ENCODE measurements around the gene KIN. TPM values are rescaled to one million over a fixed set of nuclear protein-coding genes. Genes with fewer than 3 reads are reported as not detected.

KIN gene
- total RNA-seq, 1 donor from 2014 or later = 23.6 TPM

DNA sequence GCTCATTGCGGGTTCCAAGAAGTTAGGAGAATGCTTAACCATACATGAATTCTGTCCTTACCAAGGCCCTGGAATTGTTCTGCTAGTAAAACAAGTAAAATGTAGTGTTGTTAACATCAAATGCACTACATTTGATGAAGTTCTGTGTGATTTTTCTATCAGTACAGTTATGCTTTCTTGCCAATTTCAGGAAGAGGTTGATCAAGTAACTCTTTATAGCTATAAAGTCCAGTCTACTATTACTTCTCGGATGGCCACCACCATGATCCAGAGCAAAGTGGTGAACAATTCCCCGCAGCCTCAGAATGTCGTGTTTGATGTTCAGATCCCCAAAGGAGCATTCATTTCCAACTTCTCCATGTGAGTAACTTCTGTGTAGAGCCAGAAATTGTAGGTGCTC lies 79.0 kb downstream of the KIN start:
- no peak overlapping the region for H3K4me3 ChIP-seq
- H3K27me3 ChIP-seq = no peaks in the 10 kb centered on the region
- H3K27ac Mint-ChIP-seq = no peak overlapping the region
- H3K36me3 ChIP-seq = no peaks in the 10 kb centered on the region
- H3K9me3 Mint-ChIP-seq = peaks cover 3% of the 10 kb centered on the region
- H3K4me1 Mint-ChIP-seq = no peaks in the 10 kb centered on the region
- H3F3A ChIP-seq (ENCODE audit: low read depth) = no peaks in the 10 kb centered on the region
- no peak overlapping the region for H3K4me2 ChIP-seq
- H3K36me3 Mint-ChIP-seq = no peaks in the 10 kb centered on the region
- no peaks in the 10 kb centered on the region for H3K27me3 Mint-ChIP-seq (ENCODE audit: insufficient read depth, low read depth)
- no peak overlapping the region for H3K9ac ChIP-seq
- H3K4me1 ChIP-seq = no peaks in the 10 kb centered on the region
- no peaks in the 10 kb centered on the region for H3K79me2 ChIP-seq (ENCODE audit: low read depth)
- no peak for TF ChIP-seq EZH2 (IDR thresholded peaks at IDR 0.05)
- no peak for TF ChIP-seq EZH2phosphoT487 (IDR thresholded peaks at IDR 0.05)
- TF ChIP-seq CTCF (IDR thresholded peaks at IDR 0.05) = no peak
- H3K27ac ChIP-seq = no peak overlapping the region
- no peaks in the 10 kb centered on the region for H3K9me3 ChIP-seq (ENCODE audit: low read depth)
- H2AFZ ChIP-seq (replicated peaks) = no peak overlapping the region
- no peak for DNase-seq (ENCODE audit: low spot score)
- H4K20me1 ChIP-seq (ENCODE audit: low read depth) = no peaks in the 10 kb centered on the region
- no peak overlapping the region for H3K4me3 Mint-ChIP-seq

GRCh38 chr10:7707858-7708622 lies 79.8 kb downstream of the KIN start:
- Mint-ChIP-seq H3K36me3 (no peaks in the 10 kb centered on the region), H3K4me3 (no peak overlapping the region), H3K27me3 (ENCODE audit: insufficient read depth, low read depth) (no peaks in the 10 kb centered on the region), H3K27ac (no peak overlapping the region), H3K4me1 (no peaks in the 10 kb centered on the region), H3K9me3 (peaks cover 3% of the 10 kb centered on the region)
- no peaks in the 10 kb centered on the region for H4K20me1 ChIP-seq (ENCODE audit: low read depth)
- H2AFZ ChIP-seq (replicated peaks) = no peak overlapping the region
- H3K27ac ChIP-seq = no peak overlapping the region
- H3K9ac ChIP-seq = no peak overlapping the region
- H3K9me3 ChIP-seq (ENCODE audit: low read depth) = no peaks in the 10 kb centered on the region
- no peaks in the 10 kb centered on the region for H3F3A ChIP-seq (ENCODE audit: low read depth)
- H3K4me1 ChIP-seq = no peaks in the 10 kb centered on the region
- no peak overlapping the region for H3K4me3 ChIP-seq
- no peaks in the 10 kb centered on the region for H3K36me3 ChIP-seq
- no peaks in the 10 kb centered on the region for H3K27me3 ChIP-seq
- no peak overlapping the region for H3K4me2 ChIP-seq
- H3K79me2 ChIP-seq (ENCODE audit: low read depth) = no peaks in the 10 kb centered on the region
- TF ChIP-seq CTCF (IDR thresholded peaks at IDR 0.05) (no peak), EZH2phosphoT487 (IDR thresholded peaks at IDR 0.05) (no peak), EZH2 (IDR thresholded peaks at IDR 0.05) (no peak)
- no peak for DNase-seq (ENCODE audit: low spot score)

GRCh38 chr10:7707102-7707501 lies 80.7 kb downstream of the KIN start:
- no peaks in the 10 kb centered on the region for H3K9me3 ChIP-seq (ENCODE audit: low read depth)
- DNase-seq (ENCODE audit: low spot score) = no peak
- H3K4me1 ChIP-seq = no peaks in the 10 kb centered on the region
- no peak overlapping the region for H3K27ac ChIP-seq
- H3K36me3 ChIP-seq = no peaks in the 10 kb centered on the region
- Mint-ChIP-seq H3K36me3 (no peaks in the 10 kb centered on the region), H3K9me3 (peaks cover 3% of the 10 kb centered on the region), H3K4me3 (no peak overlapping the region), H3K4me1 (no peaks in the 10 kb centered on the region), H3K27ac (no peak overlapping the region), H3K27me3 (ENCODE audit: insufficient read depth, low read depth) (no peaks in the 10 kb centered on the region)
- no peak overlapping the region for H2AFZ ChIP-seq (replicated peaks)
- H3K79me2 ChIP-seq (ENCODE audit: low read depth) = no peaks in the 10 kb centered on the region
- H4K20me1 ChIP-seq (ENCODE audit: low read depth) = no peaks in the 10 kb centered on the region
- no peaks in the 10 kb centered on the region for H3K27me3 ChIP-seq
- no peak overlapping the region for H3K4me3 ChIP-seq
- H3K4me2 ChIP-seq = no peak overlapping the region
- TF ChIP-seq EZH2phosphoT487 (IDR thresholded peaks at IDR 0.05) = no peak
- no peak for TF ChIP-seq EZH2 (IDR thresholded peaks at IDR 0.05)
- TF ChIP-seq CTCF (IDR thresholded peaks at IDR 0.05) = no peak
- H3F3A ChIP-seq (ENCODE audit: low read depth) = no peaks in the 10 kb centered on the region
- H3K9ac ChIP-seq = no peak overlapping the region
